ENCODE measurements around the gene TMEM108.

Gene TMEM108

GRCh38 chr3:133404920-133405319 lies 366.7 kb downstream of the TMEM108 start:
- DNase-seq (ENCODE audit: extremely low read depth in 1 of 2, low read depth in 1 of 2), result no peak

DNA sequence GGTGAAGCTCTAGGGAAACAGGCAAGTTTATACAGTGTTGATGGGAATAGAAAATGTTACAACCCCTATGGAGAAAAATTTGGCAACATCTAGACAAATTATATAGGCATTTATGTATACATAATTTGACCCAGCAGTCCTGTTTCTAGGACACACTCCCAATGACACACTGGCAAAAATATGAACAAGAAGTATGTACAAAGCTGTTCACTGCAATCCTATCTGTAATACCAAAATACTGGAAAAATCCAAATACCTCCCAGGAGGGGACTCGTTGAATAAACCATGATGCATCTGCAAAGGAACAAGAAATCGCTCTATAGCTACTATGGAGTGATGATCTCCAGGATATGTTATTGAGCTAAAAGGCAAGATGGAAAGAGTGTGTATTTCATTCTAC lies 370.2 kb downstream of the TMEM108 start:
- no peak for DNase-seq (ENCODE audit: extremely low read depth in 1 of 2, low read depth in 1 of 2)

DNA sequence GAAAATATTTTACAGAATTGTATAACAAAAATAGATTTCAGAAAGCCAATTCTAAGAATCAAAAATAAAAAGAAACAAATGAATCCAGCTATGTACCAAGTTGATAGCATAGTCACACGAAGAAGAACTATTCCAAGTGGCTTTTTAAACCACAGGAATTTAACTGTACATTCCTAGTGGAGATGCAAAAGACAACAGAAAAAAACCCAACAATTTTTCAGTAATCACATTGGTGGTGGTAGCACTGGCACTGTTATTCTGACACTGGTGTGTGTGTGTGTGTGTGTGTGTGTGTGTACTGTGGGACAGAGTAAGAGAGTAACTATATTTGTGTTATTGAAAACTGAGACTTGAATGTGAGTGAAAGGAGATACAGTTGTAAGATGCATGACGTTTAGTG lies 370.8 kb downstream of the TMEM108 start:
- DNase-seq (ENCODE audit: extremely low read depth in 1 of 2, low read depth in 1 of 2), result no peak

- DNase-seq (ENCODE audit: extremely low read depth in 1 of 2, low read depth in 1 of 2), result no peak
Measured at GRCh38 chr3:133410191-133410892, 372.2 kb downstream of the TMEM108 start.

- DNase-seq (ENCODE audit: extremely low read depth in 1 of 2, low read depth in 1 of 2), result no peak
Measured at GRCh38 chr3:133412183-133413132, 374.3 kb downstream of the TMEM108 start.

- no peak for DNase-seq (ENCODE audit: extremely low read depth in 1 of 2, low read depth in 1 of 2)
Measured at GRCh38 chr3:133413161-133414020, 375.2 kb downstream of the TMEM108 start.

- DNase-seq (ENCODE audit: extremely low read depth in 1 of 2, low read depth in 1 of 2), result no peak
Measured at GRCh38 chr3:133414021-133414392, 375.8 kb downstream of the TMEM108 start.

DNA sequence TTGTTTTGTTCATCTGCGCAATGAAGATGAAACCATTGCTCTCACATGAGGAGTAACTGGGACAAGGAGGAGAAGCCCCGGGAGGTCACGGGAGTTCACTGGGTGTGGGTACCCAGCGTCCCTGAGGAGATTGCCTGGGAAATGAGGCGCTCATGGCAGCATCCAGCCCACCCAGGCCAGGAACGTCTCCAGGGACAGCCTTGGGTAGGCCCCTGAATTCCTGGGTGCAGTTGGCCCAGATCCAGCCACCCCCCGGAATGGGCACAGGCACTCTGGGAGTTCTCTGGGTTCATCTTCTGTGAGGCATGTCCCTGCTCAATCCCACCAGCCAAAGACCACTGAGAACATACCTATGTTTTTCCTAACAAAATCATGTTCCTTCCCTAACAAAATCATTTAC lies 380.2 kb downstream of the TMEM108 start:
- no peak for DNase-seq (ENCODE audit: extremely low read depth in 1 of 2, low read depth in 1 of 2)

GRCh38 chr3:133419151-133419909 lies 381.1 kb downstream of the TMEM108 start:
- no peak for DNase-seq (ENCODE audit: extremely low read depth in 1 of 2, low read depth in 1 of 2)

GRCh38 chr3:133424937-133425869 lies 387.0 kb downstream of the TMEM108 start:
- no peak for DNase-seq (ENCODE audit: extremely low read depth in 1 of 2, low read depth in 1 of 2)

GRCh38 chr3:133425898-133426297 lies 387.7 kb downstream of the TMEM108 start:
- DNase-seq (ENCODE audit: extremely low read depth in 1 of 2, low read depth in 1 of 2), result no peak

GRCh38 chr3:133426721-133427120 lies 388.5 kb downstream of the TMEM108 start:
- no peak for DNase-seq (ENCODE audit: extremely low read depth in 1 of 2, low read depth in 1 of 2)

DNA sequence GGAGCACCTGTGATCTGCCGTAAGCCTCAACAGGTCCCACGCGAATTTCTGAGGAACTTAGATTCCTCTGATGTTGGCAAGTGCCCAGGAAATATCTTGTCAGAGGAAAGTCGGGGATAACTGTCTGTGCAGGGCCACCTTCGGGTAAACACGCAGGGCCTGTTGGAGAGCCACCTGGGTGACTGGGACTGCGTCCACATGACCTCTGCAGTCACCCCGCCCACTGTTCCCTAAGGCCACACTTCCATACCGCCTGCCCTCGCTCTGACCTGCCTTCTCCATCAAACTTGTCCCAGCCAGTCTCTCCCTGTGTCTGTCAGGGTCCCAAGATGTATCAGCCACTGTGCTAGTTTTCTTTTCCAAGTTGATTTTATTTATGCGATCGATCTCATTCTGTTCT lies 390.4 kb downstream of the TMEM108 start:
- no peak for DNase-seq (ENCODE audit: extremely low read depth in 1 of 2, low read depth in 1 of 2)

- DNase-seq (ENCODE audit: extremely low read depth in 1 of 2, low read depth in 1 of 2), result no peak
Measured at GRCh38 chr3:133429063-133429462, 390.9 kb downstream of the TMEM108 start.

- no peak for DNase-seq (ENCODE audit: extremely low read depth in 1 of 2, low read depth in 1 of 2)
Measured at GRCh38 chr3:133439563-133439962, 401.4 kb downstream of the TMEM108 start.

DNA sequence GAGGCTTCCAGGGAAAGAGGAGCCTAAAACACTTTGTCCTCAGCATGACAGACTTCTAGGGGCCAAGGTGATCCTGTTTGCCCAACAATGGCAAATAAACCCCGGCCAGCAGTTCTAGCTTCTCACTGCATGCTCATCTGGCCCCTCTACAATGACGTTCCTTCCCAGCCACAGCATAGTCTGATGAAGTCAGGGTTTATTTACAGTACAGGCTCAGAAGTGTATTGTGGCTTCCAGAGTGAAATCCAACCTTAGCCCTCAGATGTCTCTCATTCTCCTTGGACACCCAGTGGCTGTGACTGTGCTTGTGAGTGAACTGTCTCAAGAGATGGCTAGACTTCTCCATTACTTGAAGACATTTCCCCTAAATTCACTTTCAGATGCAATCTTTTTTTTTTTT lies 402.5 kb downstream of the TMEM108 start:
- DNase-seq (ENCODE audit: extremely low read depth in 1 of 2, low read depth in 1 of 2), result no peak

- no peak for DNase-seq (ENCODE audit: extremely low read depth in 1 of 2, low read depth in 1 of 2)
Measured at GRCh38 chr3:133441867-133442270, 403.7 kb downstream of the TMEM108 start.

DNA sequence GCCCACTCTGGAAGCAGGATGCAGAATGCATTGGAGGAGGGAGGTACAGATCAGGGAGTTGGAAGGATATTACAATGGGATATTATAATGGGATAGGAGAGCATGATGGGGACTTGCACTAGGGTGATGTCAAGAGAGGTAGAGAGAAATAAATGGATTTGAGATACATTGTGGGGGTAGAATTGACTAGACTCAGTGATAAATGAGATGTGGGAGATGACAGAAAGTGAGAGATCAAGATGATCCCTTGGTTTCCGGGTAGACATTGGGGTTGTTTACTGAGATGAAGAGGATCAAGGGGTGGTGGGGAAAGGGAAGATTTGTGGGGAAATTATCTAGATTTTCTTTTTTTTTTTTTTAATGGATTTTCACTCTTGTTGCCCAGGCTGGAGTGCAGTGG lies 404.3 kb downstream of the TMEM108 start:
- no peak for DNase-seq (ENCODE audit: extremely low read depth in 1 of 2, low read depth in 1 of 2)

GRCh38 chr3:133443649-133444422 lies 405.6 kb downstream of the TMEM108 start:
- DNase-seq (ENCODE audit: extremely low read depth in 1 of 2, low read depth in 1 of 2), result no peak

All from stimulated activated CD8-positive, alpha-beta memory T cell treated with anti-CD3 and anti-CD28 coated beads, Interleukin-7, amount 100 ng/mL, for 48 hours (primary cell).